Psoas muscle (tissue), 8 donors: ENCODE measurements around the gene WDR49. TPM values are rescaled to one million over a fixed set of nuclear protein-coding genes. Genes with fewer than 3 reads are reported as not detected.

Experiments used
- ATAC-seq, 4 donors: fragments of 200-7000 bp; cut with Tn5 transposase; one replicate each; pipeline ENCODE4 v1.9.1; 2020; ENCODE audit warnings: moderate library complexity in 3 of 4, mild to moderate bottlenecking in 2 of 4
- DNase-seq, 2 donors: peaks; one replicate each; pipeline ENCODE4 v3.0.0-alpha.2; 2020
- H3K27ac ChIP-seq: fragments of 200-600 bp; one replicate; pipeline ENCODE4 v1.8.0; 2022
- H3K27me3 ChIP-seq, 3 donors: fragments of 200-600 bp in 1 of 3; one replicate each; pipeline versions ENCODE4 v1.6.1 to v1.8.0; 2013 to 2022; ENCODE audit warnings: low read length in 2 of 3, mild to moderate bottlenecking in 2 of 3, moderate library complexity in 1 of 3; ENCODE audit not compliant: insufficient read depth in 3 of 3
- H3K36me3 ChIP-seq, 2 donors: fragments of 200-600 bp in 1 of 2; one replicate each; pipeline versions ENCODE4 v1.6.1 to v1.8.0; 2013 to 2022; ENCODE audit warnings: low read depth in 1 of 2, mild to moderate bottlenecking in 1 of 2, moderate library complexity in 1 of 2; ENCODE audit not compliant: insufficient read depth in 1 of 2
- H3K4me1 ChIP-seq: fragments of 200-600 bp; one replicate; pipeline ENCODE4 v1.8.0; 2022
- H3K4me3 ChIP-seq: fragments of 200-600 bp; one replicate; pipeline ENCODE4 v1.8.0; 2022; ENCODE audit warnings: mild to moderate bottlenecking
- H3K9me3 ChIP-seq: fragments of 200-600 bp; one replicate; pipeline ENCODE4 v1.8.0; 2022
- CTCF ChIP-seq: fragments of 200-600 bp; IDR thresholded peaks from one replicate; pipeline ENCODE4 v1.8.0; 2022; ENCODE audit warnings: antibody characterized with exemption
- WGBS, 3 donors: extraction: QIAGEN DNeasy Blood & Tissue Kit; methylation state at CpG; one replicate each; pipeline versions ENCODE4 v1.1.6 to v1.1.7; 2013; 5-methylcytosine and 5-hydroxymethylcytosine counted together
- intact Hi-C, 2 donors: fragments of 100-400 bp; cut with DNase I; formaldehyde crosslinking; loops; one replicate each; pipeline versions ENCODE4 v1.11.0 to v1.14.2; 2022
- polyA plus RNA-seq, 3 donors: library from polyadenylated mRNA; stranded (reverse); fragments of 200-250 nt; gene quantifications; one replicate each; pipeline ENCODE4 v1.2.3, GENCODE V29; 2013
- total RNA-seq, 4 donors: library from RNA; stranded (reverse); fragmentation: NEBNext Ultra II Directional in 2 of 4; extraction: Animal tissue kit (Norgen Biotek cat#: 25700) in 2 of 4; gene quantifications; one replicate each; pipeline versions ENCODE4 v1.2.1 to v1.2.4, GENCODE V29; 2021 to 2023
- donor health status: healthy with polysubstance abuse.
- donor health status: DM: no; HTN: no; CAD: no; lungs with moderate emphysema.
- donor health status: Bipolar disorder and iron deficiency.
- donor health status: healthy.
- donor health status: DM: yes; HTN: yes; CAD: no.
- donor health status: DM: no; HTN: no; CAD: no.
- donor health status: DM: no; HTN: no; CAD: no.
- donor health status: DM: yes; HTN: yes; CAD: no.

The WDR49 gene
- total and polyA plus RNA-seq, 7 donors: 0.03 to 4.4 (median 0.61) TPM; not detected in 3

DNA sequence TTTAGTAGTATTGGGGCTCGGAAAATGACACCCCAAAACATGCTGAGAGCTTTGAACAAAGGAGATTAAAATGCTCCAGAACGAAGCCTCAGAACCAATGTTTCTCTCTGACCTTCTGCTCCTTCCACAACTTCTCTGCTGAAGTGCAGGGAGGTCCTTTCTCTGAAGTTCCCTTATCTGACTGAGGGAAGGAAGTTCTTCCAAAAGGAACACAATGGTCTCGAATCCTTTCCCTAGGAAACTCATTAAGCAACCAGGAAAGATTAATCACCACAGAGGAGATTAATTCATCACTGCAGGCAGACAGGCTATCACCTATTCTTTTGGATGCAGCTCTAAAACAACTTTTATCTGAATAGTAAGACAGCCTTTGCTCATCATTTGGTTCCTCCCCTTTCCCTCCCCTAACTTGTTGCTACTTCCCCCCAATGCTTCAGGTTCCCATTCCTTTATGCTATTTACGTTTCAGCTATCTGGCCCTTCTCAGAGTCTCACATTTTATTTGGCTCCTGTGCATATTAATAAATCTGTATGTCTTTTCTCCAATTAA is 18.2 kb upstream of the WDR49 start:
- no peaks in the 10 kb centered on the region for H3K27me3 ChIP-seq
- no peak for TF ChIP-seq CTCF
- no peak overlapping the region for H3K27ac ChIP-seq
- intact Hi-C loops: no loop called here
- no peak overlapping the region for H3K4me3 ChIP-seq
- 87 to 88% (median 88%) methylated on average over 4 of the region's 4 CpGs for WGBS, 3 donors
- peaks cover 17% of the 10 kb centered on the region for H3K9me3 ChIP-seq
- ATAC-seq (no peak), DNase-seq (no peak)
- no peaks in the 10 kb centered on the region for H3K4me1 ChIP-seq
- peaks cover 10 to 22% of the 10 kb centered on the region in 2 donors for H3K36me3 ChIP-seq

DNA sequence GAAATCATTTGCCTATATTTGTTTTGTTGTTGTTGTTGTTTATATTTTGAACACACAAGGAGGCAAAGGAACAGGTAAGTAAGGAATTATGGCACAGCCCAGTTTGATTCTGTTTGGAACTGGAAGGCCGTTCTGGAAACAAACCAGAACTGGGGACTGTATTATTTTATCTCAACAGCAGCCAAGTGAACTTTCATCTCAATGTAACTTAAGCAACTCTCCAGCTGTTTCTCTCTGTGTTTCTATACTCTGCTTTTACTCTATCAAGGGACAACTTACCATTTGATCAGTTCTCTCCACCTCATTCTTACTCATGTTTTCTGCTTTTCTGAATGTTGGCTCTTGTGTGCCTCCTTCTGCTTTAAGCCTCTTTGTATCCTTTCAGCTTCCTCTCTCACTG is 16.0 kb upstream of the WDR49 start:
- peaks cover 0 to 10% of the 10 kb centered on the region in 2 donors for H3K36me3 ChIP-seq
- no peak for TF ChIP-seq CTCF
- intact Hi-C loops: no loop called here
- 33 to 46% (median 43%) methylated on average over 1 of the region's 1 CpG for WGBS, 3 donors
- H3K4me1 ChIP-seq: no peaks in the 10 kb centered on the region
- no peak overlapping the region for H3K27ac ChIP-seq
- DNase-seq (no peak), ATAC-seq (no peak)
- H3K9me3 ChIP-seq: no peaks in the 10 kb centered on the region
- H3K27me3 ChIP-seq: no peaks in the 10 kb centered on the region
- no peak overlapping the region for H3K4me3 ChIP-seq

DNA sequence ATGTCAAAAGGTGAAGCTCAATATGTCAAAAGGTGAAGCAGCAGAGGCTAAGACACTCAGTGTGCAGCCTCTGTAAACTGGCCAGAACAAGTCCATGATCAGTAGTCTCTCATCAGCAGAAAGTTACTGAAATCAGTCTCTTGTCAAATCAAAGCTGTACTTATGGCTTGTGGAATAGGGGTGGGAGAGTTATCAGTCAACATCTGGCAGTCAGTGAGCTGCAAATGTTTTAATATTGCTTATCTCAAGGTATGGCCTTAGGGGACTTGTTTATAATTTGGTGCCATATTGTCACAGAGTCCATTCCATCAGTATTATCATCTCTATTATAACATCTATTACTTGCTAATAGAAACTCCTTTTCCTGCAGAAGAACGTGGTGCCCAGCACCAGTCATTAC is 14.9 kb upstream of the WDR49 start:
- intact Hi-C loops: no loop called here
- peaks cover 0 to 4% of the 10 kb centered on the region in 2 donors for H3K36me3 ChIP-seq
- no peak for DNase-seq
- no peak overlapping the region for H3K27ac ChIP-seq
- no peak overlapping the region for H3K4me3 ChIP-seq
- 79 to 94% (median 85%) methylated on average over 1 of the region's 1 CpG for WGBS, 3 donors
- H3K4me1 ChIP-seq: no peaks in the 10 kb centered on the region
- no peak for TF ChIP-seq CTCF
- no peak for ATAC-seq
- no peaks in the 10 kb centered on the region for H3K9me3 ChIP-seq
- H3K27me3 ChIP-seq: no peaks in the 10 kb centered on the region

DNA sequence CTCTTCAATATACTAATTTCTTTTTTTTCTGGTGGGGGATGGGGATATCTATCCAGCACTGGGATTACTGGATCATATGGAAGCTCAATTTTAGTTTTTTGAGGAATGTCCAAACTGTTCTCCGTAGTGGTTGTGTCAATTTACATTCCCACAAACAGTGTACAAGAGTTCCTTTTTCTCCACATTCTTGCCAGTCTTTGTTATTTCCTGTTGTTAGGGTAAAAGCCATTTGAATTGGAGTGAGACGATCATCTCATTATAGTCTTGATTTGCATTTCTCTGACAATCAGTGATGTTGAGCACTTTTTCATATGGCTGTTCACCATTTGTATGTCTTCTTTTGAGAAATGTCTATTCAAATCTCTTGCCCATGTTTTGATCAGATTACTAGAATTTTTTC is 12.8 kb upstream of the WDR49 start:
- no peaks in the 10 kb centered on the region for H3K27me3 ChIP-seq
- intact Hi-C loops: no loop called here
- no peak overlapping the region for H3K27ac ChIP-seq
- TF ChIP-seq CTCF: no peak
- H3K4me1 ChIP-seq: no peaks in the 10 kb centered on the region
- 70 to 76% (median 72%) methylated on average over 2 of the region's 2 CpGs for WGBS, 3 donors
- no peak for DNase-seq
- ATAC-seq: no peak
- H3K36me3 ChIP-seq: no peaks in the 10 kb centered on the region
- no peaks in the 10 kb centered on the region for H3K9me3 ChIP-seq
- no peak overlapping the region for H3K4me3 ChIP-seq

DNA sequence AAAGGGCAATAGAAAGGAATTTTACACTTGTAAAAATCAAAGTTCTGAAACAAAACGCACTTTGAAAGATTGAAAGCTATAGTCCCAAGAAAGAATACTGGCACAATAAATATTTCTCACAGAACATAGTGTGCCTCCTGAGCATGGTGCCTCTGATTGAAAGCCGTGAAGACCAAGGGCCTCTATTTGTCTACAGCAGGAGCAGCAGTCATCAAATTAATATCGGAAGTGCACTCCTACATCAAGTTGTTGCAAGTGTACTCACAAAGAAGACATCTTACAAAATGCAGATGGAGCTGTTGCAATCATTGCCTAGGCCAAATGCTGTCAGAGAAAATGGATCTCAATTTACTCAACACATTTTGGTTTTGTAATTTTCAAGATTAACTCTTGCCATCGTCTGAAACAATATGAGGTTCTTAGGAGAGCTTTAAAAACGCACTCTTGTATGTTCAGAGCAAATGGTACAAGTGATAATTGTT is 9.2 kb upstream of the WDR49 start:
- H3K36me3 ChIP-seq: no peaks in the 10 kb centered on the region
- no peaks in the 10 kb centered on the region for H3K4me1 ChIP-seq
- WGBS, 3 donors: 86 to 89% (median 89%) methylated on average over 5 of the region's 5 CpGs
- intact Hi-C loops: no loop called here
- H3K4me3 ChIP-seq: no peak overlapping the region
- DNase-seq (no peak), ATAC-seq (no peak)
- no peak overlapping the region for H3K27ac ChIP-seq
- TF ChIP-seq CTCF: no peak
- H3K27me3 ChIP-seq: no peaks in the 10 kb centered on the region
- H3K9me3 ChIP-seq: no peaks in the 10 kb centered on the region
